H1 (cell line): Measurements from ENCODE around the gene THAP7. TPM values are rescaled to one million over a fixed set of nuclear protein-coding genes. Genes with fewer than 3 reads are reported as not detected.

Experiments
- JUND ChIP-seq: IDR thresholded peaks from 2 replicates; pipeline ENCODE4 v1.6.1; 2011; ENCODE audit warnings: mild to moderate bottlenecking, improper control_type of control experiment, low read length
- RBBP5 ChIP-seq: IDR thresholded peaks from 2 replicates; pipeline ENCODE4 v1.7.1; 2012; ENCODE audit warnings: low read depth, mild to moderate bottlenecking, inconsistent platforms, low read length, moderate library complexity, borderline replicate concordance
- RFX5 ChIP-seq: IDR thresholded peaks from 2 replicates; pipeline ENCODE4 v1.6.1; 2011; ENCODE audit warnings: low read depth, low read length, improper control_type of control experiment, borderline replicate concordance
- SIRT6 ChIP-seq: IDR thresholded peaks from one replicate; pipeline ENCODE4 v1.7.1; 2012; ENCODE audit warnings: low read length, inconsistent platforms
- polyA plus RNA-seq, 7 experiments: library from polyadenylated mRNA; depleted of rRNA in 3 of 7; stranded (reverse) in 5 of 7; unstranded in 2 of 7; fragments of >200 nt in 5 of 7; fragments of 200-250 nt in 2 of 7; gene quantifications; 1 replicate in 5 of 7; 2 replicates in 1 of 7; 4 replicates in 1 of 7; pipeline versions ENCODE4 v1.2.1 to v1.2.3, GENCODE V29; 2011 to 2013; ENCODE audit warnings: missing spikeins in 2 of 7, mixed read lengths in 2 of 7
- total RNA-seq: library from RNA; stranded (reverse); fragmentation: NEBNext Ultra II Directional; extraction: Animal tissue kit (Norgen Biotek cat#: 25700); gene quantifications from 2 replicates; pipeline ENCODE4 v1.2.1, GENCODE V29; 2021
- TF ChIP-seq, protein P1 (sequence below): fragments of 300-600 bp; sonication (generic); IDR thresholded peaks from 2 replicates; pipeline ENCODE4 v1.7.1; 2012; ENCODE audit warnings: low read length, moderate library complexity, mild to moderate bottlenecking, inconsistent platforms; ENCODE audit not compliant: insufficient replicate concordance

THAP7 gene
- total and polyA plus RNA-seq, 2 of the 8 experiments (the other 6 are each of a cell fraction or from before 2014, with no cell fraction given), result 16.9 to 32.5 TPM

DNA sequence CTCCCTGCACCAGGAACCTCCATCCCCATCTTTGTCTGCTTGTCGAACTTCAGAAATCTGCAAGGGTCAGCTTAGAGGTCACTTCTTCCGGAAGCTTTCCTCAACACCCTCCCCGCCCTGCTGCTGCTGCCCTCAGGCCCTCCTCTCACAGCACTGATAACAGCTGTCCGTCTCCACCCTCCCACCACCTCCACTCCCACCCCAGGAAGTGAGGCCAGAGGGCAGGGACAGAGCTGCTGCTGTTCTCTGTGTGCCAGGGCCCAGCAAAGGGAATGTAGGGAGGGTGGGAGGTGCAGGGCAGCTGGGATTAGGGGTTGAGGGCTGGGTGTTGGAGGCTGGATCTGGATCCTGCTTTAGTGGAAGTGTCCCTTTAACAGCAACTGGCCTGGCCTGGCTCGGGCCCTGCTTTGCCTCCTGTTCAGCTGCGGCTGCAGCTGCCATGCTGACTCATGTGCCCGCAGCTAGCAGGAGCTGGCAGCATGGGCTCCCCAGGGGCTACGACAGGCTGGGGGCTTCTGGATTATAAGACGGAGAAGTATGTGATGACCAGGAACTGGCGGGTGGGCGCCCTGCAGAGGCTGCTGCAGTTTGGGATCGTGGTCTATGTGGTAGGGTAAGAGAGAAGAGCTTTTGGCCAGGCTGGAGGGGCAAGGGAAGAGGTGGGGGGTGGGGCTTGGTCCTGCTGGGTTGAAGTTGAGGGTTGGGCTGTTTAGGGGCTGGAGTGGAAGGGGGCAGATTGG lies 13.0 kb upstream of the THAP7 start, which contains the start of gene P2RX6 (continued):
- TF ChIP-seq, protein P1, sequence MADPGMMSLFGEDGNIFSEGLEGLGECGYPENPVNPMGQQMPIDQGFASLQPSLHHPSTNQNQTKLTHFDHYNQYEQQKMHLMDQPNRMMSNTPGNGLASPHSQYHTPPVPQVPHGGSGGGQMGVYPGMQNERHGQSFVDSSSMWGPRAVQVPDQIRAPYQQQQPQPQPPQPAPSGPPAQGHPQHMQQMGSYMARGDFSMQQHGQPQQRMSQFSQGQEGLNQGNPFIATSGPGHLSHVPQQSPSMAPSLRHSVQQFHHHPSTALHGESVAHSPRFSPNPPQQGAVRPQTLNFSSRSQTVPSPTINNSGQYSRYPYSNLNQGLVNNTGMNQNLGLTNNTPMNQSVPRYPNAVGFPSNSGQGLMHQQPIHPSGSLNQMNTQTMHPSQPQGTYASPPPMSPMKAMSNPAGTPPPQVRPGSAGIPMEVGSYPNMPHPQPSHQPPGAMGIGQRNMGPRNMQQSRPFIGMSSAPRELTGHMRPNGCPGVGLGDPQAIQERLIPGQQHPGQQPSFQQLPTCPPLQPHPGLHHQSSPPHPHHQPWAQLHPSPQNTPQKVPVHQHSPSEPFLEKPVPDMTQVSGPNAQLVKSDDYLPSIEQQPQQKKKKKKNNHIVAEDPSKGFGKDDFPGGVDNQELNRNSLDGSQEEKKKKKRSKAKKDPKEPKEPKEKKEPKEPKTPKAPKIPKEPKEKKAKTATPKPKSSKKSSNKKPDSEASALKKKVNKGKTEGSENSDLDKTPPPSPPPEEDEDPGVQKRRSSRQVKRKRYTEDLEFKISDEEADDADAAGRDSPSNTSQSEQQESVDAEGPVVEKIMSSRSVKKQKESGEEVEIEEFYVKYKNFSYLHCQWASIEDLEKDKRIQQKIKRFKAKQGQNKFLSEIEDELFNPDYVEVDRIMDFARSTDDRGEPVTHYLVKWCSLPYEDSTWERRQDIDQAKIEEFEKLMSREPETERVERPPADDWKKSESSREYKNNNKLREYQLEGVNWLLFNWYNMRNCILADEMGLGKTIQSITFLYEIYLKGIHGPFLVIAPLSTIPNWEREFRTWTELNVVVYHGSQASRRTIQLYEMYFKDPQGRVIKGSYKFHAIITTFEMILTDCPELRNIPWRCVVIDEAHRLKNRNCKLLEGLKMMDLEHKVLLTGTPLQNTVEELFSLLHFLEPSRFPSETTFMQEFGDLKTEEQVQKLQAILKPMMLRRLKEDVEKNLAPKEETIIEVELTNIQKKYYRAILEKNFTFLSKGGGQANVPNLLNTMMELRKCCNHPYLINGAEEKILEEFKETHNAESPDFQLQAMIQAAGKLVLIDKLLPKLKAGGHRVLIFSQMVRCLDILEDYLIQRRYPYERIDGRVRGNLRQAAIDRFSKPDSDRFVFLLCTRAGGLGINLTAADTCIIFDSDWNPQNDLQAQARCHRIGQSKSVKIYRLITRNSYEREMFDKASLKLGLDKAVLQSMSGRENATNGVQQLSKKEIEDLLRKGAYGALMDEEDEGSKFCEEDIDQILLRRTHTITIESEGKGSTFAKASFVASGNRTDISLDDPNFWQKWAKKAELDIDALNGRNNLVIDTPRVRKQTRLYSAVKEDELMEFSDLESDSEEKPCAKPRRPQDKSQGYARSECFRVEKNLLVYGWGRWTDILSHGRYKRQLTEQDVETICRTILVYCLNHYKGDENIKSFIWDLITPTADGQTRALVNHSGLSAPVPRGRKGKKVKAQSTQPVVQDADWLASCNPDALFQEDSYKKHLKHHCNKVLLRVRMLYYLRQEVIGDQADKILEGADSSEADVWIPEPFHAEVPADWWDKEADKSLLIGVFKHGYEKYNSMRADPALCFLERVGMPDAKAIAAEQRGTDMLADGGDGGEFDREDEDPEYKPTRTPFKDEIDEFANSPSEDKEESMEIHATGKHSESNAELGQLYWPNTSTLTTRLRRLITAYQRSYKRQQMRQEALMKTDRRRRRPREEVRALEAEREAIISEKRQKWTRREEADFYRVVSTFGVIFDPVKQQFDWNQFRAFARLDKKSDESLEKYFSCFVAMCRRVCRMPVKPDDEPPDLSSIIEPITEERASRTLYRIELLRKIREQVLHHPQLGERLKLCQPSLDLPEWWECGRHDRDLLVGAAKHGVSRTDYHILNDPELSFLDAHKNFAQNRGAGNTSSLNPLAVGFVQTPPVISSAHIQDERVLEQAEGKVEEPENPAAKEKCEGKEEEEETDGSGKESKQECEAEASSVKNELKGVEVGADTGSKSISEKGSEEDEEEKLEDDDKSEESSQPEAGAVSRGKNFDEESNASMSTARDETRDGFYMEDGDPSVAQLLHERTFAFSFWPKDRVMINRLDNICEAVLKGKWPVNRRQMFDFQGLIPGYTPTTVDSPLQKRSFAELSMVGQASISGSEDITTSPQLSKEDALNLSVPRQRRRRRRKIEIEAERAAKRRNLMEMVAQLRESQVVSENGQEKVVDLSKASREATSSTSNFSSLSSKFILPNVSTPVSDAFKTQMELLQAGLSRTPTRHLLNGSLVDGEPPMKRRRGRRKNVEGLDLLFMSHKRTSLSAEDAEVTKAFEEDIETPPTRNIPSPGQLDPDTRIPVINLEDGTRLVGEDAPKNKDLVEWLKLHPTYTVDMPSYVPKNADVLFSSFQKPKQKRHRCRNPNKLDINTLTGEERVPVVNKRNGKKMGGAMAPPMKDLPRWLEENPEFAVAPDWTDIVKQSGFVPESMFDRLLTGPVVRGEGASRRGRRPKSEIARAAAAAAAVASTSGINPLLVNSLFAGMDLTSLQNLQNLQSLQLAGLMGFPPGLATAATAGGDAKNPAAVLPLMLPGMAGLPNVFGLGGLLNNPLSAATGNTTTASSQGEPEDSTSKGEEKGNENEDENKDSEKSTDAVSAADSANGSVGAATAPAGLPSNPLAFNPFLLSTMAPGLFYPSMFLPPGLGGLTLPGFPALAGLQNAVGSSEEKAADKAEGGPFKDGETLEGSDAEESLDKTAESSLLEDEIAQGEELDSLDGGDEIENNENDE, result no peak
- no peak for TF ChIP-seq RFX5
- TF ChIP-seq SIRT6, result no peak
- no peak for TF ChIP-seq RBBP5
- TF ChIP-seq JUND, result no peak
